Lower lobe of right lung (tissue), 2 donors: Measurements from ENCODE around the gene ANO4. TPM values are rescaled to one million over a fixed set of nuclear protein-coding genes. Genes with fewer than 3 reads are reported as not detected.

Experiments used
- ATAC-seq, 2 donors: fragments of 200-7000 bp; cut with Tn5 transposase; one replicate each; pipeline ENCODE4 v1.9.1; 2020 to 2022; ENCODE audit warnings: mild to moderate bottlenecking in 2 of 2, moderate library complexity in 2 of 2
- DNase-seq: peaks from one replicate; pipeline ENCODE4 v3.0.0-alpha.2; 2020
- H3K27ac ChIP-seq: fragments of 200-600 bp; one replicate; pipeline ENCODE4 v1.8.0; 2022
- H3K27me3 ChIP-seq: fragments of 200-600 bp; one replicate; pipeline ENCODE4 v1.8.0; 2022; ENCODE audit warnings: low read depth
- H3K36me3 ChIP-seq: fragments of 200-600 bp; one replicate; pipeline ENCODE4 v1.8.0; 2022; ENCODE audit warnings: mild to moderate bottlenecking
- H3K4me1 ChIP-seq: fragments of 200-600 bp; one replicate; pipeline ENCODE4 v1.8.0; 2022
- H3K4me3 ChIP-seq: fragments of 200-600 bp; one replicate; pipeline ENCODE4 v1.8.0; 2022; ENCODE audit warnings: mild to moderate bottlenecking
- H3K9me3 ChIP-seq: fragments of 200-600 bp; one replicate; pipeline ENCODE4 v1.8.0; 2022
- intact Hi-C: fragments of 100-400 bp; cut with DNase I; formaldehyde crosslinking; loops from one replicate; pipeline ENCODE4 v1.11.0; 2022
- total RNA-seq: library from RNA; stranded (reverse); fragmentation: NEBNext Ultra II Directional; extraction: Animal tissue kit (Norgen Biotek cat#: 25700); gene quantifications from one replicate; pipeline ENCODE4 v1.2.1, GENCODE V29; 2021
- TF ChIP-seq, protein P1 (sequence below): fragments of 200-600 bp; IDR thresholded peaks from one replicate; pipeline ENCODE4 v1.8.0; 2022; ENCODE audit warnings: antibody characterized with exemption, mild to moderate bottlenecking
- donor health status: DM: no; HTN: yes; CAD: no; lungs with severe emphysema.

ANO4 gene
- total RNA-seq, 1 donor from 2014 or later = 0.74 TPM

DNA sequence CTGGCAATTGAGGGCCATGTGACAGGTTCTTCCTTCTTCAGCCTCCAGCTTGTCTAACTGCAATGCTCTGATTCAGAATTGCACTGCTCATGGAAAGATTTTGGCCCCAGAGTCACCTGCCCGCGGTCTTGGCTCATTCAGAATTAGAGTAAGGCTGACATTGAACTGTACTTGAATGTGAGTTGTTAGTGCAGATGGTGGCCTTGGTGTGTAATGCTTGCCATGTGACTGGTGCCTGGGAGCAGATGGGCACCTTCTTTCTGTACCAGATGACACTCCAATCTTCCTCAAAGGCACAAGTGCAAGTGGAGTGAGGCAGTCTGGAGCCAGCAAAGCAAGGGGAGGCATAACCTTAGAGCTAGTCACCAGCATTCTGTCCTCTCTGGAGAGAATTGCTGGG lies 36.5 kb upstream of the ANO4 start:
- intact Hi-C loops = no loop called here
- Histone ChIP-seq H3K27me3 (no peaks in the 10 kb centered on the region), H3K27ac (no peak overlapping the region), H3K9me3 (no peaks in the 10 kb centered on the region), H3K4me1 (no peaks in the 10 kb centered on the region), H3K36me3 (no peaks in the 10 kb centered on the region), H3K4me3 (no peak overlapping the region)
- ATAC-seq = no peak
- no peak for DNase-seq
- TF ChIP-seq, protein P1, sequence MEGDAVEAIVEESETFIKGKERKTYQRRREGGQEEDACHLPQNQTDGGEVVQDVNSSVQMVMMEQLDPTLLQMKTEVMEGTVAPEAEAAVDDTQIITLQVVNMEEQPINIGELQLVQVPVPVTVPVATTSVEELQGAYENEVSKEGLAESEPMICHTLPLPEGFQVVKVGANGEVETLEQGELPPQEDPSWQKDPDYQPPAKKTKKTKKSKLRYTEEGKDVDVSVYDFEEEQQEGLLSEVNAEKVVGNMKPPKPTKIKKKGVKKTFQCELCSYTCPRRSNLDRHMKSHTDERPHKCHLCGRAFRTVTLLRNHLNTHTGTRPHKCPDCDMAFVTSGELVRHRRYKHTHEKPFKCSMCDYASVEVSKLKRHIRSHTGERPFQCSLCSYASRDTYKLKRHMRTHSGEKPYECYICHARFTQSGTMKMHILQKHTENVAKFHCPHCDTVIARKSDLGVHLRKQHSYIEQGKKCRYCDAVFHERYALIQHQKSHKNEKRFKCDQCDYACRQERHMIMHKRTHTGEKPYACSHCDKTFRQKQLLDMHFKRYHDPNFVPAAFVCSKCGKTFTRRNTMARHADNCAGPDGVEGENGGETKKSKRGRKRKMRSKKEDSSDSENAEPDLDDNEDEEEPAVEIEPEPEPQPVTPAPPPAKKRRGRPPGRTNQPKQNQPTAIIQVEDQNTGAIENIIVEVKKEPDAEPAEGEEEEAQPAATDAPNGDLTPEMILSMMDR = no peak

DNA sequence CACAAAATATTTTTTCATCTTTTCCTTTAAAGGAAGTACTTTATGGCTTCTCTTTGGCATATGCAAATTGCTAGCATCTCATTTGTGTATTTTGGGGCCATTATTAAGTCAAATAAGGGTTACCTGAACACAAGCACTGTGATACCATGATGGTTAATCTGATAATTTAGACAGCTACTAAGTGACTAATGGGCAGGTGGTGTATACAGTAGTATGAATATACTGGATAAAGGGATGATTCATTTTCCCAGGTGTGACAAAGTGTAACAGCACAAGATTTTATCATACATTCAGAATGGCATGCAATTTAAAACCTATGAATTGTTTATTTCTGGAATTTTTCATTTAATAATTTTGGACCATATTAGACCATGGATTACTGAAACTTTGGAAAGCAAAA lies 27.2 kb upstream of the ANO4 start:
- Histone ChIP-seq H3K27ac (no peak overlapping the region), H3K4me3 (no peak overlapping the region), H3K36me3 (no peaks in the 10 kb centered on the region), H3K4me1 (no peaks in the 10 kb centered on the region), H3K9me3 (no peaks in the 10 kb centered on the region), H3K27me3 (no peaks in the 10 kb centered on the region)
- TF ChIP-seq, protein P1 = no peak
- DNase-seq (no peak), ATAC-seq (no peak)
- intact Hi-C loops = no loop called here

DNA sequence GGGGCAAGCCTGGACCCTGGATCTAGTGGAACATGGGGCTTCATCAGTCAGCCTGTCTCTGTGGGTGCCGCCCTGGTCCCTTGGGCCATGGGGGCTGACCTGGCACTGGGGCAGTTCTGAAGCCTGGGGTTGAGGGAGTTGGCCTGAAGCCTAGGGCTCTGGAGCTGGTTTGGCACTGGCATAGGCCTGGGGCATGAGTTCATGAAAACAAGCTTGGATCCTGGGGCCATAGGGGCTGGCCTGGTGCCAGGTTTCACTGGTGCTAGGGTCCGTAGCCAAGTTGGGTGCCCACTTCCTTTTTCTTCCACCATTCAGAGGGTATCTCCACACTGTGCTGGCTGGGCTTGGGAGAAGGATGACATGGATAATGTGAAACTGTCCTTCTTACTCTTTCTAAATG lies 26.6 kb upstream of the ANO4 start:
- intact Hi-C loops = no loop called here
- H3K9me3 ChIP-seq = no peaks in the 10 kb centered on the region
- H3K27me3 ChIP-seq = no peaks in the 10 kb centered on the region
- H3K27ac ChIP-seq = no peak overlapping the region
- DNase-seq (no peak), ATAC-seq (no peak)
- H3K4me3 ChIP-seq = no peak overlapping the region
- TF ChIP-seq, protein P1 = no peak
- H3K36me3 ChIP-seq = no peaks in the 10 kb centered on the region
- no peaks in the 10 kb centered on the region for H3K4me1 ChIP-seq

DNA sequence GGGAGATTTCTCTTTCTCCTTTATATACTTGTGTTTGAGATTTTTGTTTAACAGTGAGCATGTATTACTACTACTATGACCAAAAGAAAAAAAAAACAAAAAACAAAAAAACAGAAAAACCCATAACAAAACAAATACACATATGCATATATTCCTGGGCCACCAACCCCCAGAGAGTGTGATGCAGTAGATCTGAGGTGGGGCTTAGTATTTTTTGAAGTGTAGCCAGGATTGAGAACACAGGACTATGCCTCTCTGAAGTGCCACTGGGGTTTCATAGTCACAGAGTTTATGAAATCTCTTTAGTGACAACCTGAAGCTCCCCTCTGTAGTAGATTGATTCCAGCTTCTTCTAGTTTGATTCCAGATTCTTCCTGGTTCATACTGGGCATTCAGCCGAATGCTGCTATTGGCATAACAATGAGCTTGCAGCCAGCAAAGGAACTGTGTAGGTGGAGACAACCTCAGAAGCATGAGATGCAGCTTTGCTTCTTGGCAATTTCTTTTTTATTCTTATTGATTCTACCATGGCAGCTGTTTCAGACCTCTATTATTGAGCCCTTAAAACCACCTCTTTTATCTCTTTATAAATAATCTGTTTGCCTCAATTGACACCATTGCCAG lies 15.5 kb upstream of the ANO4 start:
- Histone ChIP-seq H3K4me1 (no peaks in the 10 kb centered on the region), H3K27me3 (no peaks in the 10 kb centered on the region), H3K36me3 (no peaks in the 10 kb centered on the region), H3K27ac (no peak overlapping the region), H3K4me3 (no peak overlapping the region), H3K9me3 (no peaks in the 10 kb centered on the region)
- TF ChIP-seq, protein P1 = no peak
- intact Hi-C loops = no loop called here
- ATAC-seq = no peak
- no peak for DNase-seq

GRCh38 chr12:100789146-100789545 lies 5.4 kb upstream of the ANO4 start:
- intact Hi-C loops = no loop called here
- no peak overlapping the region for H3K4me3 ChIP-seq
- DNase-seq (no peak), ATAC-seq (no peak)
- H3K36me3 ChIP-seq = no peaks in the 10 kb centered on the region
- no peak overlapping the region for H3K27ac ChIP-seq
- H3K4me1 ChIP-seq = no peaks in the 10 kb centered on the region
- TF ChIP-seq, protein P1 = no peak
- H3K9me3 ChIP-seq = no peaks in the 10 kb centered on the region
- no peaks in the 10 kb centered on the region for H3K27me3 ChIP-seq

DNA sequence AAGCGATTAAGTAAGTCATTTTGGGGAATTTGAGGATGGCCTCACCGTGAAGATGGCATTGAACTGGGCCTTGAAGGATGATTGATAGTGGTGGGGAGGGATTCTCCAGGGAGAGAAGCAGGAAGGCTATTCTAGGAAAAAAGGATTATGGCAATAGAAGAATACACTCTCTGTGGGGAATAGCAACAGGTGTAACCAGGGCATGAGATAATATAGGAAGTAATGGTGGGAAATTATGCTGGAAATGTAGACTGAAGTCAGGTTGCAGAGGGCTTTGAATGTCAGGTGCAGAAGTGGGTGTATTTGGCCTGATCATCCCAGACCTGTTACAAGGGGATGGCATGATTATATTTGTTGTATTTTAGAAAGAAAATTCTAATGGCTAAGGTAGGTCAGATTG lies 4.6 kb upstream of the ANO4 start:
- ATAC-seq (no peak), DNase-seq (no peak)
- Histone ChIP-seq H3K4me1 (no peaks in the 10 kb centered on the region), H3K4me3 (no peak overlapping the region), H3K9me3 (no peaks in the 10 kb centered on the region), H3K36me3 (no peaks in the 10 kb centered on the region), H3K27ac (no peak overlapping the region), H3K27me3 (no peaks in the 10 kb centered on the region)
- TF ChIP-seq, protein P1 = no peak
- intact Hi-C loops = no loop called here
